Ammon's horn (tissue), 1 donor: Measurements from ENCODE around the gene KCNB1.
"Not testable (repeated sequence)": the region's sequence is repeated elsewhere in the genome, so short reads cannot be mapped to it uniquely, and the experiment has no call there.

Source experiments
- DNase-seq: peaks from one replicate; pipeline ENCODE4 v3.0.0-alpha.2; 2016; ENCODE audit warnings: low spot score

The KCNB1 gene

GRCh38 chr20:49319208-49319809 lies 163.2 kb downstream of the KCNB1 start:
- no peak for DNase-seq

GRCh38 chr20:49318430-49319207 lies 163.8 kb downstream of the KCNB1 start:
- no peak for DNase-seq

- no peak for DNase-seq
Measured at GRCh38 chr20:49318091-49318429, 164.4 kb downstream of the KCNB1 start.

GRCh38 chr20:49316704-49317103 lies 165.8 kb downstream of the KCNB1 start:
- DNase-seq = no peak

- DNase-seq = no peak
Measured at GRCh38 chr20:49315580-49315979, 166.9 kb downstream of the KCNB1 start.

GRCh38 chr20:49314052-49314451 lies 168.4 kb downstream of the KCNB1 start:
- not testable (repeated sequence) for DNase-seq
